Forelimb muscle (tissue), 1 donor: ENCODE results near the gene RINL. TPM values are rescaled to one million over a fixed set of nuclear protein-coding genes. Genes with fewer than 3 reads are reported as not detected.
"Not testable (repeated sequence)": the region's sequence is repeated elsewhere in the genome, so short reads cannot be mapped to it uniquely, and the experiment has no call there.

ENCODE experiments used
- DNase-seq: peaks from one replicate; pipeline ENCODE4 v3.0.0-alpha.2; 2013; ENCODE audit warnings: low read depth
- polyA plus RNA-seq: library from polyadenylated mRNA; unstranded; fragments of 120-200 nt; gene quantifications from one replicate; pipeline ENCODE4 v1.2.1, GENCODE V29; 2013; ENCODE audit not compliant: insufficient read length

RINL gene
- polyA plus RNA-seq, 1 donor = 9.6 TPM

GRCh38 chr19:38834590-38834989 lies 43.5 kb downstream of the RINL start:
- no peak for DNase-seq

GRCh38 chr19:38834104-38834490 lies 44.0 kb downstream of the RINL start:
- DNase-seq = no peak

GRCh38 chr19:38833092-38833425 lies 45.0 kb downstream of the RINL start:
- DNase-seq = no peak

GRCh38 chr19:38831142-38831605 lies 46.9 kb downstream of the RINL start:
- no peak for DNase-seq

GRCh38 chr19:38830039-38830733 lies 47.9 kb downstream of the RINL start:
- no peak for DNase-seq

- DNase-seq = not testable (repeated sequence)
Observed at GRCh38 chr19:38829203-38829602, 48.9 kb downstream of the RINL start.

- no peak for DNase-seq
Observed at GRCh38 chr19:38826856-38827551, 51.1 kb downstream of the RINL start.

- DNase-seq = not testable (repeated sequence)
Observed at GRCh38 chr19:38825936-38826335, 52.1 kb downstream of the RINL start.

- DNase-seq = not testable (repeated sequence)
Observed at GRCh38 chr19:38821230-38821825, 56.7 kb downstream of the RINL start.

- DNase-seq = no peak
Observed at GRCh38 chr19:38819231-38819920, 58.7 kb downstream of the RINL start.

Other genes starting within 250 kb of the RINL start
- gene ACTN4, start 230.6 kb downstream of the RINL start, polyA plus RNA-seq = 177 TPM
- 0.92 TPM for gene CAPN12, start 133.8 kb downstream of the RINL start, polyA plus RNA-seq
- 0.42 TPM for gene LGALS7, start 104.8 kb downstream of the RINL start, polyA plus RNA-seq
- gene LGALS7B, start 89.1 kb downstream of the RINL start, polyA plus RNA-seq = not detected
- gene LGALS4, start 65.3 kb downstream of the RINL start, polyA plus RNA-seq = 0.99 TPM
- 118 TPM for gene ECH1, start 46.5 kb downstream of the RINL start, polyA plus RNA-seq
- 226 TPM for gene HNRNPL, start 28.3 kb downstream of the RINL start, polyA plus RNA-seq
- gene SIRT2, start 21.3 kb upstream of the RINL start, polyA plus RNA-seq = 104 TPM
- 9.6 TPM for gene NFKBIB, start 21.7 kb upstream of the RINL start, polyA plus RNA-seq
- gene CCER2, start 33.9 kb upstream of the RINL start, polyA plus RNA-seq = 5.9 TPM
- gene SARS2, start 52.5 kb upstream of the RINL start, polyA plus RNA-seq = 24.1 TPM
- 18.5 TPM for gene MRPS12, start 52.7 kb upstream of the RINL start, polyA plus RNA-seq
- gene FBXO17, start 97.5 kb upstream of the RINL start, polyA plus RNA-seq = 30.9 TPM
- 2.2 TPM for gene FBXO27, start 154.3 kb upstream of the RINL start, polyA plus RNA-seq
- 0.15 TPM for gene ACP7, start 206.1 kb upstream of the RINL start, polyA plus RNA-seq
- 17.5 TPM for gene PAK4, start 247.5 kb upstream of the RINL start, polyA plus RNA-seq